ENCODE results near the gene COL6A1. TPM values are rescaled to one million over a fixed set of nuclear protein-coding genes. Genes with fewer than 3 reads are reported as not detected.

Gene COL6A1
- total RNA-seq, 3 donors from 2014 or later: 45.0 to 663 (median 114) TPM

DNA sequence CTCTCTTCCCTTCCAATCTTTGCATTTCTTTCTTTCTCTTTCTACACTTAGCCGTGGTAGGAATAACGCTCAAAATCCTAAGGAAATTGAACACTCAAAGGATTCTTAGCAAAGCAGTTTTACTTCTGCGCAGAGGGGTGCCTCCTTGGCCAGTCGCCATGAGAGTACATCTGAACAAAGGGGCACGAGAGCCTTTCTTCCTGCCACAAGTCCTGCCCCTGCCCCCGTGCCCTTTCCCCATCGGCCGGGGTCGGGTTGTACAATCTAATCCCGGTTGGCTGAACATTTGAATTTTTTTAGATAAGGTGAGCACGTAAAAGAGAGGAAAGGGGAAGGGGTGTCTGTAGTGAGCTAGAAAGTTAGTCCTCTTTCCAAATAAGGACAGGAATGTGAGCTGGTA, 28.6 kb upstream of the COL6A1 start:
- ATAC-seq (no peak), DNase-seq (no peak)
- H3K4me1 ChIP-seq (ENCODE audit: low read depth): no peaks in the 10 kb centered on the region
- no peak for TF ChIP-seq CTCF (IDR thresholded peaks at IDR 0.05)
- no peak overlapping the region for H3K4me3 ChIP-seq
- no peaks in the 10 kb centered on the region for H3K36me3 ChIP-seq (ENCODE audit: low read depth)
- no peaks in the 10 kb centered on the region for H3K9me3 ChIP-seq
- intact Hi-C loops (cut with DNase I, micrococcal nuclease): no loop called here

GRCh38 chr21:45954261-45954660, 27.3 kb upstream of the COL6A1 start:
- H3K4me3 ChIP-seq: no peak overlapping the region
- H3K9me3 ChIP-seq: no peaks in the 10 kb centered on the region
- TF ChIP-seq CTCF (IDR thresholded peaks at IDR 0.05): no peak
- no peaks in the 10 kb centered on the region for H3K36me3 ChIP-seq (ENCODE audit: low read depth)
- intact Hi-C loops (cut with DNase I, micrococcal nuclease): no loop called here
- DNase-seq (no peak), ATAC-seq (no peak)
- no peaks in the 10 kb centered on the region for H3K4me1 ChIP-seq (ENCODE audit: low read depth)

- no peak for DNase-seq
- Histone ChIP-seq H3K4me3 (no peak overlapping the region), H3K4me1 (ENCODE audit: low read depth) (no peaks in the 10 kb centered on the region), H3K36me3 (ENCODE audit: low read depth) (no peaks in the 10 kb centered on the region), H3K9me3 (no peaks in the 10 kb centered on the region)
- ATAC-seq: no peak
- intact Hi-C loops (cut with DNase I, micrococcal nuclease): no loop called here
- no peak for TF ChIP-seq CTCF (IDR thresholded peaks at IDR 0.05)
Observed at GRCh38 chr21:45954921-45955320, 26.6 kb upstream of the COL6A1 start.

DNA sequence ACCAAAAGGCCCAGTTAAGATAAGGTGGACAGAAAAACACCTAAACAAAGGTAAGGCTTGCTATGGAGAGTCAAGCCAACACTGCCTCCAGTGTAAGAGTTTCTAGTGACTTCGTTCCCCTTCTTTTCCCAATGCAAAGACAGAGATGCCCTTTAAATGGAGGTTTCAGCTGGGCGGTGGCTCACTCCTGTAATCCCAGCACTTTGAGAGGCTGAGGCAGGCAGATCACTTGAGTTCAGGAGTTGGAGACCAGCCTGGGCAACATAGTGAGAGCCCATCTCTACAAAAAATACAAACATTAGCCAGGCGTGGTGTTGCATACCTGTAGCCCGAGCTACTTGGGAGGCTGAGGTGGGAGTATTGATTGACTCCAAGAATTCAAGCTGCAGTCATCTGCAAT, 24.0 kb upstream of the COL6A1 start:
- DNase-seq (no peak), ATAC-seq (no peak)
- intact Hi-C loops (cut with DNase I, micrococcal nuclease): no loop called here
- H3K36me3 ChIP-seq (ENCODE audit: low read depth): no peaks in the 10 kb centered on the region
- no peak for TF ChIP-seq CTCF (IDR thresholded peaks at IDR 0.05)
- no peaks in the 10 kb centered on the region for H3K9me3 ChIP-seq
- H3K4me1 ChIP-seq (ENCODE audit: low read depth): no peaks in the 10 kb centered on the region
- no peak overlapping the region for H3K4me3 ChIP-seq

DNA sequence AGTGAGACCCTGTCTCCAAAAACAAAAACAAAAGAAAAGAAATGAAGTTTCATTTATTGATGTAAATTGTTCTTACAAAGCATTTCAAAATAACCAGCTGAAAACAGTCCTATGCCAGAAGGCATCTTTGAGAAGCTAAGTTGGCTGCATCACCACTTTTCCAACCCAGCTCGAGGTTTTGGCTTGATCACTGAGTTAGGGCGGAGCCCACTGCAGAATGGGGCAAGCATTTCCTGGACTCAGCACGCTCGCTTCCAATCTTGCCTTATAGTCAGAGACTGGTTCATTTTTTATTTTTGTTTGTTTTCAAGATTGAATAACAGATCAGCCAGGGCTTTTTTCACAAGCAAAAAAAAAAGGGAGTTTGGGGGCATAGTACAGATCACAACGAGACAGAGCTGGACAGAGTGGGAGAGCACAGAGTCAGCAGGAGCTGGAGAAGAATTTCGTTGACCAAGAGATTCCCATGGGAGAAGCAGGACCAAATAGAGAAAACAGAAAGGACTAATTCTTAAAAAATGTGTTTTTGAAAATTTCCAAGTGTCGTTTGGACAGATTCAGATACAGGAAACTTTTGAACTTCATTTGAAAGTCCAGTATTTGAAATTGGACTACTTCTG, 23.5 kb upstream of the COL6A1 start:
- Histone ChIP-seq H3K9me3 (no peaks in the 10 kb centered on the region), H3K4me1 (ENCODE audit: low read depth) (no peaks in the 10 kb centered on the region), H3K36me3 (ENCODE audit: low read depth) (no peaks in the 10 kb centered on the region), H3K4me3 (no peak overlapping the region)
- ATAC-seq: peak; percentile 47
- TF ChIP-seq CTCF (IDR thresholded peaks at IDR 0.05): no peak
- intact Hi-C loops (cut with DNase I, micrococcal nuclease): no loop called here
- no peak for DNase-seq

DNA sequence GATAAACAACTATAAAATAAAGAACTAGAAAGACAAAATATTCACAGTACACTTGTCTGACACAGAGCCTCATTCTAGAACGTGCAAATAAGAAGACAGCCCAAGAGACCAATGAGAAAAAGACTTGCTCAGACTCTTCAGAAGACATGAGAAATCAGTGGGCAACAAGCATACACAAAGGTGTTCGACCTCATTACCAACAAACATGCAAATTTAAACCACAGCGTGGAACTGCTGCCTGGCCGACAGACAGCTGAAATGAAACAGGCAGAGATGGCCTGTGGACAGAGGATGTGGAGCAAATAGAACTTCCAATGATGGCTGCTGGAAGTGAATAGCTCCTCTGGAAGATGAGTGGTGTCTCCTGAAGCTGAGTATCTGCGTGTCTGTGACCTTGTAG, 22.4 kb upstream of the COL6A1 start:
- ATAC-seq (no peak), DNase-seq (no peak)
- H3K9me3 ChIP-seq: peaks cover under 1% of the 10 kb centered on the region
- no peaks in the 10 kb centered on the region for H3K4me1 ChIP-seq (ENCODE audit: low read depth)
- intact Hi-C loops (cut with DNase I, micrococcal nuclease): no loop called here
- H3K4me3 ChIP-seq: no peak overlapping the region
- no peaks in the 10 kb centered on the region for H3K36me3 ChIP-seq (ENCODE audit: low read depth)
- no peak for TF ChIP-seq CTCF (IDR thresholded peaks at IDR 0.05)
